Calu3 (cell line): ENCODE measurements around the gene TIGD2. TPM values are rescaled to one million over a fixed set of nuclear protein-coding genes. Genes with fewer than 3 reads are reported as not detected.

Source experiments
- BruUV-seq: library from RNA; stranded (reverse); fragments of 400-500 nt; replicated peaks from 2 replicates; lab custom pipeline; 2021; lab: Mats Ljungman, UMichigan
- CTCF ChIA-PET: fragments of 300-600 bp; sonication (Branson Sonifier 250); formaldehyde crosslinking; loops from one replicate; lab custom pipeline; 2022; ENCODE audit warnings: antibody characterized with exemption; lab: Charles Lee
- DNase-seq: peaks from one replicate; pipeline ENCODE4 v3.0.0; 2022
- H3K27ac Mint-ChIP-seq: one replicate; pipeline ENCODE4 v1.8.0; 2022; ENCODE audit warnings: mixed read lengths; ENCODE audit not compliant: unreplicated experiment
- H3K27me3 Mint-ChIP-seq: one replicate; pipeline ENCODE4 v1.8.0; 2022; ENCODE audit warnings: mixed read lengths; ENCODE audit not compliant: unreplicated experiment
- H3K36me3 Mint-ChIP-seq: one replicate; pipeline ENCODE4 v1.8.0; 2022; ENCODE audit warnings: mild to moderate bottlenecking, moderate library complexity, mixed read lengths; ENCODE audit not compliant: insufficient read depth, unreplicated experiment
- H3K4me1 Mint-ChIP-seq: one replicate; pipeline ENCODE4 v1.8.0; 2022; ENCODE audit warnings: mild to moderate bottlenecking, low read depth, mixed read lengths; ENCODE audit not compliant: unreplicated experiment
- H3K4me3 Mint-ChIP-seq: one replicate; pipeline ENCODE4 v1.8.0; 2022; ENCODE audit warnings: mild to moderate bottlenecking, low read depth, moderate library complexity, mixed read lengths; ENCODE audit not compliant: unreplicated experiment
- H3K9me3 Mint-ChIP-seq: one replicate; pipeline ENCODE4 v1.8.0; 2022; ENCODE audit warnings: low read depth, mixed read lengths; ENCODE audit not compliant: unreplicated experiment
- intact Hi-C: fragments of 100-400 bp; cut with micrococcal nuclease; formaldehyde crosslinking; loops from one replicate; pipeline ENCODE4 v1.10.0; 2022; ENCODE audit not compliant: unreplicated experiment
- total RNA-seq: library from RNA; stranded (reverse); gene quantifications from 2 replicates; pipeline ENCODE4 v1.2.3, GENCODE V29; 2022
- TF ChIP-seq, protein P1 (sequence below): fragments of 200-600 bp; IDR thresholded peaks from one replicate; pipeline ENCODE4 v1.8.0; 2022; ENCODE audit warnings: antibody characterized with exemption; ENCODE audit not compliant: unreplicated experiment

The TIGD2 gene
- total RNA-seq, 1 experiment from 2014 or later, result 11.4 TPM

DNA sequence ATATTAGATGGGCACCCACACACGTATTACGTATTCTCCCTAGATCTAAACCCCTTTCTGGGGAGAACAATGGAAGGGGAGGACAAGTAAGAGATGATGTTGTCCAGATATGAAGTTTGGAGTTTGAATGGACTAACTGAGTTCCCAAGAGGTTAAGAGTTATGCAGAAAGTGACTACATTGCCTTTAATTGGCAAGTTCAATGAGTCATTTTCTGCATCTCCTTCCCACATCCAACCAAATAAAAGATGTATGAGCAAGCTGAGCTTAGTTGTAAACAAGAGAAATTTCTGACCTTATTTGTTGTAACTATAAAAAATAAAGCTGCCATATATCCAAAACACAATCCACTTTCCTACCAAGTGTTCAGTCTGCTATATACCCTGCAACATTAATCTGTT is 50.5 kb downstream of the TIGD2 start:
- no peak overlapping the region for H3K27ac Mint-ChIP-seq
- H3K4me3 Mint-ChIP-seq, result no peak overlapping the region
- CTCF ChIA-PET, result no interaction called here
- DNase-seq, result no peak
- TF ChIP-seq, protein P1, sequence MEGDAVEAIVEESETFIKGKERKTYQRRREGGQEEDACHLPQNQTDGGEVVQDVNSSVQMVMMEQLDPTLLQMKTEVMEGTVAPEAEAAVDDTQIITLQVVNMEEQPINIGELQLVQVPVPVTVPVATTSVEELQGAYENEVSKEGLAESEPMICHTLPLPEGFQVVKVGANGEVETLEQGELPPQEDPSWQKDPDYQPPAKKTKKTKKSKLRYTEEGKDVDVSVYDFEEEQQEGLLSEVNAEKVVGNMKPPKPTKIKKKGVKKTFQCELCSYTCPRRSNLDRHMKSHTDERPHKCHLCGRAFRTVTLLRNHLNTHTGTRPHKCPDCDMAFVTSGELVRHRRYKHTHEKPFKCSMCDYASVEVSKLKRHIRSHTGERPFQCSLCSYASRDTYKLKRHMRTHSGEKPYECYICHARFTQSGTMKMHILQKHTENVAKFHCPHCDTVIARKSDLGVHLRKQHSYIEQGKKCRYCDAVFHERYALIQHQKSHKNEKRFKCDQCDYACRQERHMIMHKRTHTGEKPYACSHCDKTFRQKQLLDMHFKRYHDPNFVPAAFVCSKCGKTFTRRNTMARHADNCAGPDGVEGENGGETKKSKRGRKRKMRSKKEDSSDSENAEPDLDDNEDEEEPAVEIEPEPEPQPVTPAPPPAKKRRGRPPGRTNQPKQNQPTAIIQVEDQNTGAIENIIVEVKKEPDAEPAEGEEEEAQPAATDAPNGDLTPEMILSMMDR, result no peak
- H3K4me1 Mint-ChIP-seq, result no peaks in the 10 kb centered on the region
- H3K27me3 Mint-ChIP-seq, result no peaks in the 10 kb centered on the region
- BruUV-seq, result no TSS peak
- H3K9me3 Mint-ChIP-seq, result no peaks in the 10 kb centered on the region
- intact Hi-C loops, result no loop called here
- H3K36me3 Mint-ChIP-seq, result no peaks in the 10 kb centered on the region

DNA sequence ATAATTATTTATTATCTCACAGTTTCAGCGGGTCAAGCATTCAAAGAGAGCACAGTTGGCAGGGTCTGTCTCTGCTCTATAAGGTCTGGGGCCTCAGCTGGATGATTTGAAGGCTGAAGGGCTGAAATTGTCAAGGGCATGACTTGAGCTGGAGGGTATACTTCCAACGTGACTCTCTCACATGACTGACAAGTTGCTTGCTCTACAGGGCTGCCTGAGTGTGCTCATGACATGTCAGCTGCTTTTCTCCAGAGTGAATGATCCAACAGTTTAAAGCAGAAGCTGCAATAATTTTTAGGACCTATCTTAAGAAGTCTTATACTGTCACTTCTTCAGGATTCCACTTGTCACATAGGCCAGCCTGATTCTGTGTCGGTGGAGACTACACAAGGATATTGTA is 51.2 kb downstream of the TIGD2 start:
- intact Hi-C loops, result no loop called here
- Mint-ChIP-seq H3K27ac (no peak overlapping the region), H3K36me3 (no peaks in the 10 kb centered on the region), H3K9me3 (no peaks in the 10 kb centered on the region), H3K27me3 (no peaks in the 10 kb centered on the region), H3K4me3 (no peak overlapping the region), H3K4me1 (no peaks in the 10 kb centered on the region)
- CTCF ChIA-PET, result no interaction called here
- no peak for DNase-seq
- BruUV-seq, result no TSS peak
- TF ChIP-seq, protein P1, result no peak

DNA sequence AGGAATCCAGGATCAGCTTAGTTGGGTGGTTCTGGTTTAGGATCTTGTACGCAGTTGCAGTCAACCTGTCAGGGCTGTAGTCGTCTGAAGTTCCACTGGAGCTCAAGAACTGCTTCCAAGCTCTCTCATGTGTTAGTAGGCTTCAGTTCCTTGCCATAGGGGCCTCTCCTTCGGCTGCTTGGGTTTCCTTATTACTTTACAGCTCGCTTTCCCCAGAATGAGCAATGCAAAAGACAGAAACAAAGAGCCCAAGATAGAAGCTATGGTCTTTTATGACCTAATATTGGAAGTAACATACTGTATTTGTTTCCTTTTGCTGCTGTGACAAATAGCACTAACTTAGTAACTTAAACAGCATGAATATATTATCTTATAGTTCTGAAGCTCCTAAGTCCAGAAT is 51.7 kb downstream of the TIGD2 start:
- H3K4me3 Mint-ChIP-seq, result no peak overlapping the region
- TF ChIP-seq, protein P1, result no peak
- no peaks in the 10 kb centered on the region for H3K9me3 Mint-ChIP-seq
- CTCF ChIA-PET, result interaction anchor here (0.6 kb wide), 1 partner anchor 711 kb away, joined by 3 read pairs; no protein-coding TSS in a partner anchor
- DNase-seq, result no peak
- intact Hi-C loops, result no loop called here
- no peaks in the 10 kb centered on the region for H3K36me3 Mint-ChIP-seq
- BruUV-seq, result no TSS peak
- no peaks in the 10 kb centered on the region for H3K27me3 Mint-ChIP-seq
- H3K27ac Mint-ChIP-seq, result no peak overlapping the region
- no peaks in the 10 kb centered on the region for H3K4me1 Mint-ChIP-seq

DNA sequence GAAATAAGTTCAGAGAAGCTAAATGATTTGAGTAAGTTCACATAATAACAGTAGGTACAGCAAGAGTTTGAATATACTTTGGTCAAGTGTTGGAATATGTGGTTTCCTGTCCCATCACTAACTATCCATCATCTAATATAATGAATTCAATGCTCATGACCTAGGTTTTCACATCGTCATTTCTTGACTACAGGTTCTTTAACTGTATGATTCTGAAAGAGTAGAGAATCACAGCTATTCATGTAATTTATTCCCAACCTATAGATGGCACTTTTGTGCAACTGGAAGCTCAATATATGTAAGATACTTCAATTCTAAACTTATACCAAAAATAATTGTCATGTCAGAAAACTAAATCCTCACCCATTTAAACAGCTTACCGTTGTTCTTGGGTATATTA is 53.1 kb downstream of the TIGD2 start:
- intact Hi-C loops, result loop anchor here (2.0 kb wide), 1 partner anchor 32 kb away; no protein-coding TSS in a partner anchor
- no peaks in the 10 kb centered on the region for H3K4me1 Mint-ChIP-seq
- no TSS peak for BruUV-seq
- H3K27ac Mint-ChIP-seq, result no peak overlapping the region
- H3K27me3 Mint-ChIP-seq, result no peaks in the 10 kb centered on the region
- no peaks in the 10 kb centered on the region for H3K9me3 Mint-ChIP-seq
- no peak for DNase-seq
- TF ChIP-seq, protein P1, result no peak
- H3K36me3 Mint-ChIP-seq, result no peaks in the 10 kb centered on the region
- no peak overlapping the region for H3K4me3 Mint-ChIP-seq
- CTCF ChIA-PET, result interaction anchor here (0.6 to 0.7 kb wide), 2 partner anchors 62 to 460 kb away, joined by 3 to 8 read pairs; no protein-coding TSS in a partner anchor

Other genes starting within 250 kb of the TIGD2 start
- 12.1 and 13.5 TPM in 2 replicates for gene FAM13A, start 54.3 kb upstream of the TIGD2 start, total RNA-seq
- 6.8 and 7.6 TPM in 2 replicates for gene GPRIN3, start 196.3 kb downstream of the TIGD2 start, total RNA-seq